HepG2 (cell line): ENCODE measurements around the gene MBNL3. TPM values are rescaled to one million over a fixed set of nuclear protein-coding genes. Genes with fewer than 3 reads are reported as not detected.
A peak's percentile ranks its signal among the peaks of the same experiment; 100 is the strongest.

ENCODE experiments used
- ARID5B ChIP-seq: IDR thresholded peaks from 2 replicates; pipeline ENCODE4 v1.4.0; 2020; ENCODE audit warnings: mild to moderate bottlenecking, missing genetic modification reagents
- HDAC2 ChIP-seq: sonication (generic); formaldehyde crosslinking; IDR thresholded peaks from 2 replicates; pipeline ENCODE4 v1.4.0; 2020; ENCODE audit warnings: missing genetic modification reagents
- MED13 ChIP-seq: sonication (generic); formaldehyde crosslinking; IDR thresholded peaks from 2 replicates; pipeline ENCODE4 v1.5.0; 2020; ENCODE audit warnings: missing genetic modification reagents
- RBM22 ChIP-seq: fragments of 200-400 bp; formaldehyde crosslinking; optimal IDR thresholded peaks from 2 replicates; pipeline ENCODE3; 2017; ENCODE audit warnings: mild to moderate bottlenecking, low read length, moderate library complexity
- TEAD2 ChIP-seq: sonication (generic); formaldehyde crosslinking; IDR thresholded peaks from 2 replicates; pipeline ENCODE4 v1.9.0; 2021; ENCODE audit warnings: missing genetic modification reagents
- ZBTB25 ChIP-seq: IDR thresholded peaks from 2 replicates; pipeline ENCODE4 v1.6.1; 2018; ENCODE audit warnings: missing genetic modification reagents
- ZNF761 ChIP-seq: sonication (generic); formaldehyde crosslinking; conservative IDR thresholded peaks from 2 replicates; pipeline ENCODE4 v1.4.0; 2020; ENCODE audit warnings: mild to moderate bottlenecking, missing genetic modification reagents
- polyA plus RNA-seq, 8 experiments: library from polyadenylated mRNA; depleted of rRNA in 3 of 8; stranded (reverse) in 7 of 8; unstranded in 1 of 8; fragments of >200 nt; fragmentation: Illumina TruSeq in 4 of 8; extraction: Trizol in 4 of 8; gene quantifications; 2 replicates each; pipeline versions ENCODE4 v1.2.1 to v1.2.3, GENCODE V29; 2011 to 2016; ENCODE audit warnings: low read depth in 4 of 8, missing spikeins in 1 of 8, mixed read lengths in 1 of 8; ENCODE audit not compliant: insufficient read depth in 1 of 8
- total RNA-seq, 5 experiments: library from RNA; depleted of rRNA; stranded (reverse); fragments of >200 nt; fragmentation: Illumina TruSeq; extraction: Trizol; gene quantifications; 2 replicates each; pipeline ENCODE4 v1.2.3, GENCODE V29; 2016; ENCODE audit warnings: low read depth in 1 of 5
- TF ChIP-seq, protein P1 (sequence below), 2 experiments: sonication (generic) in 1 of 2; formaldehyde crosslinking in 1 of 2; IDR thresholded peaks; 2 replicates each; pipeline versions ENCODE4 v1.4.0 to v1.6.1; 2016 to 2020; ENCODE audit warnings: borderline replicate concordance in 1 of 2, low read depth in 1 of 2, mild to moderate bottlenecking in 1 of 2, missing genetic modification reagents in 1 of 2
- TF ChIP-seq, protein P2 (sequence below): sonication (generic); formaldehyde crosslinking; IDR thresholded peaks from 2 replicates; pipeline ENCODE4 v1.4.0; 2020; ENCODE audit warnings: missing genetic modification reagents
- TF ChIP-seq, protein P3 (sequence below): sonication (generic); formaldehyde crosslinking; IDR thresholded peaks from 2 replicates; pipeline ENCODE4 v1.4.0; 2020; ENCODE audit warnings: missing genetic modification reagents, borderline replicate concordance

MBNL3 gene
- total and polyA plus RNA-seq, 2 of the 13 experiments (the other 11 are each of a cell fraction or from before 2014, with no cell fraction given): 155 to 257 TPM

- TF ChIP-seq ARID5B (CRISPR knock-in tag) (peak; percentile 91), RBM22 (peak; percentile 39), TEAD2 (CRISPR knock-in tag) (no peak), HDAC2 (peak; percentile 85; the same call in 1 of the 2 replicates), ZNF761 (CRISPR knock-in tag) (no peak), ZBTB25 (CRISPR knock-in tag) (0 out of 2 replicates have a peak, but pooled peaks have one; percentile 31), MED13 (CRISPR knock-in tag) (peak; percentile 83; the same call in 1 of the 2 replicates)
- TF ChIP-seq, protein P1, sequence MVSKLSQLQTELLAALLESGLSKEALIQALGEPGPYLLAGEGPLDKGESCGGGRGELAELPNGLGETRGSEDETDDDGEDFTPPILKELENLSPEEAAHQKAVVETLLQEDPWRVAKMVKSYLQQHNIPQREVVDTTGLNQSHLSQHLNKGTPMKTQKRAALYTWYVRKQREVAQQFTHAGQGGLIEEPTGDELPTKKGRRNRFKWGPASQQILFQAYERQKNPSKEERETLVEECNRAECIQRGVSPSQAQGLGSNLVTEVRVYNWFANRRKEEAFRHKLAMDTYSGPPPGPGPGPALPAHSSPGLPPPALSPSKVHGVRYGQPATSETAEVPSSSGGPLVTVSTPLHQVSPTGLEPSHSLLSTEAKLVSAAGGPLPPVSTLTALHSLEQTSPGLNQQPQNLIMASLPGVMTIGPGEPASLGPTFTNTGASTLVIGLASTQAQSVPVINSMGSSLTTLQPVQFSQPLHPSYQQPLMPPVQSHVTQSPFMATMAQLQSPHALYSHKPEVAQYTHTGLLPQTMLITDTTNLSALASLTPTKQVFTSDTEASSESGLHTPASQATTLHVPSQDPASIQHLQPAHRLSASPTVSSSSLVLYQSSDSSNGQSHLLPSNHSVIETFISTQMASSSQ (IDR thresholded peaks at IDR 0.05; ENCODE audit: low read depth): peak; percentile 33; the same call in 1 of the 2 replicates
- TF ChIP-seq, protein P1 (CRISPR knock-in tag; IDR thresholded peaks at IDR 0.05; ENCODE audit: borderline replicate concordance): peak; percentile 20; the same call in 1 of the 2 replicates
- TF ChIP-seq, protein P2, sequence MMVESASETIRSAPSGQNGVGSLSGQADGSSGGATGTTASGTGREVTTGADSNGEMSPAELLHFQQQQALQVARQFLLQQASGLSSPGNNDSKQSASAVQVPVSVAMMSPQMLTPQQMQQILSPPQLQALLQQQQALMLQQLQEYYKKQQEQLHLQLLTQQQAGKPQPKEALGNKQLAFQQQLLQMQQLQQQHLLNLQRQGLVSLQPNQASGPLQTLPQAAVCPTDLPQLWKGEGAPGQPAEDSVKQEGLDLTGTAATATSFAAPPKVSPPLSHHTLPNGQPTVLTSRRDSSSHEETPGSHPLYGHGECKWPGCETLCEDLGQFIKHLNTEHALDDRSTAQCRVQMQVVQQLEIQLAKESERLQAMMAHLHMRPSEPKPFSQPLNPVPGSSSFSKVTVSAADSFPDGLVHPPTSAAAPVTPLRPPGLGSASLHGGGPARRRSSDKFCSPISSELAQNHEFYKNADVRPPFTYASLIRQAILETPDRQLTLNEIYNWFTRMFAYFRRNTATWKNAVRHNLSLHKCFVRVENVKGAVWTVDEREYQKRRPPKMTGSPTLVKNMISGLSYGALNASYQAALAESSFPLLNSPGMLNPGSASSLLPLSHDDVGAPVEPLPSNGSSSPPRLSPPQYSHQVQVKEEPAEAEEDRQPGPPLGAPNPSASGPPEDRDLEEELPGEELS: peak; percentile 85
- TF ChIP-seq, protein P3, sequence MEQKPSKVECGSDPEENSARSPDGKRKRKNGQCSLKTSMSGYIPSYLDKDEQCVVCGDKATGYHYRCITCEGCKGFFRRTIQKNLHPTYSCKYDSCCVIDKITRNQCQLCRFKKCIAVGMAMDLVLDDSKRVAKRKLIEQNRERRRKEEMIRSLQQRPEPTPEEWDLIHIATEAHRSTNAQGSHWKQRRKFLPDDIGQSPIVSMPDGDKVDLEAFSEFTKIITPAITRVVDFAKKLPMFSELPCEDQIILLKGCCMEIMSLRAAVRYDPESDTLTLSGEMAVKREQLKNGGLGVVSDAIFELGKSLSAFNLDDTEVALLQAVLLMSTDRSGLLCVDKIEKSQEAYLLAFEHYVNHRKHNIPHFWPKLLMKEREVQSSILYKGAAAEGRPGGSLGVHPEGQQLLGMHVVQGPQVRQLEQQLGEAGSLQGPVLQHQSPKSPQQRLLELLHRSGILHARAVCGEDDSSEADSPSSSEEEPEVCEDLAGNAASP (CRISPR knock-in tag): peak; percentile 80; the same call in 1 of the 2 replicates
These were observed 6.2 kb downstream of the MBNL3 start (continued) for GRCh38 chrX:132482632-132483031.
